Upper lobe of left lung (tissue), 4 donors: Measurements from ENCODE around the gene GAPVD1.

Experiments used
- EP300 ChIP-seq, 4 donors: sonication (generic); formaldehyde crosslinking; IDR thresholded peaks; one replicate each; pipeline ENCODE4 v1.5.1; 2017; ENCODE audit warnings: antibody characterized with exemption in 4 of 4, control low read depth in 2 of 4
- POLR2A ChIP-seq, 4 donors: fragments of 450-650 bp; IDR thresholded peaks; one replicate each; pipeline ENCODE4 v1.5.1; 2016 to 2017; ENCODE audit warnings: antibody characterized with exemption in 4 of 4, mild to moderate bottlenecking in 2 of 4
- POLR2AphosphoS5 ChIP-seq, 2 donors: sonication (generic); formaldehyde crosslinking; IDR thresholded peaks; one replicate each; pipeline ENCODE4 v1.5.1; 2017; ENCODE audit warnings: antibody characterized with exemption in 2 of 2
- TF ChIP-seq, protein P1 (sequence below), 6 experiments: fragments of 450-650 bp in 4 of 6; fragments of 200-600 bp in 2 of 6; sonication (generic) in 2 of 6; IDR thresholded peaks; one replicate each; pipeline ENCODE4 v1.5.1; 2016 to 2019; ENCODE audit warnings: antibody characterized with exemption in 6 of 6

DNA sequence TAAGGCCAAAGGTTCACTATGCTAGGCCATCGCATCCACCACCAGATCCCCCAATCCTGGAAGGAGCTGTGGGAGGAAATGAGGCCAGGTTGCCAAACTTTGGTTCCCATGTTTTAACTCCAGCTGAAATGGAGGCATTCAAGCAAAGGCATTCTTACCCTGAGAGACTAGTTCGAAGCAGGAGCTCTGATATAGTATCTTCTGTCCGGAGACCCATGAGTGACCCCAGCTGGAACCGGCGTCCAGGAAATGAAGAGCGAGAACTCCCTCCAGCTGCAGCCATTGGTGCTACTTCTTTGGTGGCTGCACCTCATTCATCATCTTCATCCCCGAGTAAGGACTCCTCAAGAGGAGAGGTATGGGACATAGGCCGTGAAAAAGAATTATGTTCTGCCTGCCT, 75.6 kb downstream of the GAPVD1 start:
- TF ChIP-seq, protein P1, sequence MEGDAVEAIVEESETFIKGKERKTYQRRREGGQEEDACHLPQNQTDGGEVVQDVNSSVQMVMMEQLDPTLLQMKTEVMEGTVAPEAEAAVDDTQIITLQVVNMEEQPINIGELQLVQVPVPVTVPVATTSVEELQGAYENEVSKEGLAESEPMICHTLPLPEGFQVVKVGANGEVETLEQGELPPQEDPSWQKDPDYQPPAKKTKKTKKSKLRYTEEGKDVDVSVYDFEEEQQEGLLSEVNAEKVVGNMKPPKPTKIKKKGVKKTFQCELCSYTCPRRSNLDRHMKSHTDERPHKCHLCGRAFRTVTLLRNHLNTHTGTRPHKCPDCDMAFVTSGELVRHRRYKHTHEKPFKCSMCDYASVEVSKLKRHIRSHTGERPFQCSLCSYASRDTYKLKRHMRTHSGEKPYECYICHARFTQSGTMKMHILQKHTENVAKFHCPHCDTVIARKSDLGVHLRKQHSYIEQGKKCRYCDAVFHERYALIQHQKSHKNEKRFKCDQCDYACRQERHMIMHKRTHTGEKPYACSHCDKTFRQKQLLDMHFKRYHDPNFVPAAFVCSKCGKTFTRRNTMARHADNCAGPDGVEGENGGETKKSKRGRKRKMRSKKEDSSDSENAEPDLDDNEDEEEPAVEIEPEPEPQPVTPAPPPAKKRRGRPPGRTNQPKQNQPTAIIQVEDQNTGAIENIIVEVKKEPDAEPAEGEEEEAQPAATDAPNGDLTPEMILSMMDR (IDR thresholded peaks at IDR 0.05), result no peak
- no peak for TF ChIP-seq POLR2A (IDR thresholded peaks at IDR 0.05)
- TF ChIP-seq EP300 (IDR thresholded peaks at IDR 0.05), result no peak
- TF ChIP-seq POLR2AphosphoS5 (IDR thresholded peaks at IDR 0.05), result no peak
